Activated CD8-positive, alpha-beta memory T cell treated with anti-CD3 and anti-CD28 coated beads, Interleukin-2, amount 50 U/mL, for 1 hour (primary cell): Measurements from ENCODE around the gene SON.
"Not testable (repeated sequence)": the region's sequence is repeated elsewhere in the genome, so short reads cannot be mapped to it uniquely, and the experiment has no call there.

Experiments used
- DNase-seq: peaks from one replicate; pipeline ENCODE4 v3.0.0-alpha.2; 2020; ENCODE audit errors: extremely low read depth

SON gene, protein sequence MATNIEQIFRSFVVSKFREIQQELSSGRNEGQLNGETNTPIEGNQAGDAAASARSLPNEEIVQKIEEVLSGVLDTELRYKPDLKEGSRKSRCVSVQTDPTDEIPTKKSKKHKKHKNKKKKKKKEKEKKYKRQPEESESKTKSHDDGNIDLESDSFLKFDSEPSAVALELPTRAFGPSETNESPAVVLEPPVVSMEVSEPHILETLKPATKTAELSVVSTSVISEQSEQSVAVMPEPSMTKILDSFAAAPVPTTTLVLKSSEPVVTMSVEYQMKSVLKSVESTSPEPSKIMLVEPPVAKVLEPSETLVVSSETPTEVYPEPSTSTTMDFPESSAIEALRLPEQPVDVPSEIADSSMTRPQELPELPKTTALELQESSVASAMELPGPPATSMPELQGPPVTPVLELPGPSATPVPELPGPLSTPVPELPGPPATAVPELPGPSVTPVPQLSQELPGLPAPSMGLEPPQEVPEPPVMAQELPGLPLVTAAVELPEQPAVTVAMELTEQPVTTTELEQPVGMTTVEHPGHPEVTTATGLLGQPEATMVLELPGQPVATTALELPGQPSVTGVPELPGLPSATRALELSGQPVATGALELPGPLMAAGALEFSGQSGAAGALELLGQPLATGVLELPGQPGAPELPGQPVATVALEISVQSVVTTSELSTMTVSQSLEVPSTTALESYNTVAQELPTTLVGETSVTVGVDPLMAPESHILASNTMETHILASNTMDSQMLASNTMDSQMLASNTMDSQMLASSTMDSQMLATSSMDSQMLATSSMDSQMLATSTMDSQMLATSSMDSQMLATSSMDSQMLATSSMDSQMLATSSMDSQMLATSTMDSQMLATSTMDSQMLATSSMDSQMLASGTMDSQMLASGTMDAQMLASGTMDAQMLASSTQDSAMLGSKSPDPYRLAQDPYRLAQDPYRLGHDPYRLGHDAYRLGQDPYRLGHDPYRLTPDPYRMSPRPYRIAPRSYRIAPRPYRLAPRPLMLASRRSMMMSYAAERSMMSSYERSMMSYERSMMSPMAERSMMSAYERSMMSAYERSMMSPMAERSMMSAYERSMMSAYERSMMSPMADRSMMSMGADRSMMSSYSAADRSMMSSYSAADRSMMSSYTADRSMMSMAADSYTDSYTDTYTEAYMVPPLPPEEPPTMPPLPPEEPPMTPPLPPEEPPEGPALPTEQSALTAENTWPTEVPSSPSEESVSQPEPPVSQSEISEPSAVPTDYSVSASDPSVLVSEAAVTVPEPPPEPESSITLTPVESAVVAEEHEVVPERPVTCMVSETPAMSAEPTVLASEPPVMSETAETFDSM (N-terminal part only)

DNA sequence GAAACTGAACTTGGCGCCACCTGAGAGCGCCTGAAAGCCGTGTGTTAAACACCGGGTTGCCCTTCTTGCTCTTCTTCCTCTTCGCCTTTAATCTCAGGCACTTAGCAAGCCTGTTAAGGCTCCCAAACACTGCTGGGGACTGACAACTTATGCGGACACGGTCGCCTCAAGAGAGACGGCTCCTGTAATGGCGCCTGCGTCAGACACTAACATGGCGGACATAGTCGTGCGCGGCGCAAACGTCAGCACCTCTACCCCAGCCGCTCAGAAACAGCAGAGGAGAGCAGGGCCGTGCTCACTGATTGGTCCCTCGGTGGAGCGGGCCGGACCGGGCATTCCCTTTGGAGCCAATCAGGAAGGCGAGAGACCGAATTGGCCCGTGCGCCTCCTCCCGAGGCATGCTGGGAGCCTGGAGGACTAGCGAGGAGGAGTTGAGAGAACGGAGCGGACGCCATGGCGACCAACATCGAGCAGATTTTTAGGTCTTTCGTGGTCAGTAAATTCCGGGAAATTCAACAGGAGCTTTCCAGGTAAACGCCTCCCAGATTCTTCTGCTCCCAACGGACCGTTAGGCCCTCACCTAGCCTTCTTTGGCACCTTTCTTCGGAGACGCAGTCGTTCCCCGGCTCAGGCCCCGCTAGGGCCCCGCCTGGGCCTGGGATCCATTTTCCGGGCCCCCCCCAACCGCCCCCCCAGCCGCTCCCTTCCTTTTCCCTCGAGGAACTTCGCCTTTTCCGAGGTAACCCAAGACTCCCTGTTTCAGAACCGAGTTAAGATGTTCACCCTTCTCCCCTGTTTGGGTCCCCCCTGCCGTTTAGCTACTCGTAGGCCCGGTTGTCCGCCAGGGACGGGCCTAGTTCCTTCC lies at the start of gene SON:
SON (plus strand) TSS at position 399 of the 865 bp plus-strand sequence; CDS start at position 454, 55 bp downstream.
- DNase-seq, result peak; percentile 93

DNA sequence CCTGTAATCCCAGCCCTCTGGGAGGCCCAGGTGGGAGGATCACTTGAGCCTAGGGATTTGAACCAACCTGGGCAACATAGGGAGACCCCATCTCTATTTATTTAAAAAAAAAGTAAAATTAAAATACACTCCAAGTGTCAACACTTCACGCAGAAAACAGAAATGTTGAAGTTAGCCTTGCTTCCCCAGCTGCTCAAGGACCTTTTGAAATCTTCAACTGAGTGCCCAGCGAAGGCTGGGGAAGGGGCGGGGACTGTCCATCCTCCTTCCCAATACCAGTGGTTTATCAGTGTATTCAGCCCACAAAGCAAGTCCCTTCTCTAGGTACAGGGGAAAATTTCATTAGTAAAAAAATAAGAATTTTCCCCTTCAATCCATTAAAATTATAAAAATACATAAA lies 49.1 kb upstream of the SON start:
- DNase-seq, result no peak

DNA sequence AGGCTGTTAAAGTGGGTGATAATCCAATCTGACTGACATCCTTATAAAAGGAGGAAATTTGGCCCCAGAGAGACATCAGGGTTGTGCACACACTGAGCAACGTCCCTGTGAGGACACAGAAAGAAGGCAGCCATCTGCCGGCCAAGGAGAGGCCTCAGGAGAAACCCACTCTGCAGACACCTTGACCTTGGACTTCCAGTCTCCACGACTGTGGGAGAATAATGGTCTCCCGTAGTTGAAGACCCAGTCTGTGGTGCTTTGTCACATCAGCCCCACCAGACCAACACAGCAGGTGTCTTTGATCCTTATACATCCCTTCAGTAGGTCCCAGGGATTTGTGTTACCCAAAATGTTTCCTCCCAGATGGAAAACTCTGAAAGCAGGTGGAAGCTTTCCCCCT lies 47.1 kb upstream of the SON start:
- no peak for DNase-seq

DNA sequence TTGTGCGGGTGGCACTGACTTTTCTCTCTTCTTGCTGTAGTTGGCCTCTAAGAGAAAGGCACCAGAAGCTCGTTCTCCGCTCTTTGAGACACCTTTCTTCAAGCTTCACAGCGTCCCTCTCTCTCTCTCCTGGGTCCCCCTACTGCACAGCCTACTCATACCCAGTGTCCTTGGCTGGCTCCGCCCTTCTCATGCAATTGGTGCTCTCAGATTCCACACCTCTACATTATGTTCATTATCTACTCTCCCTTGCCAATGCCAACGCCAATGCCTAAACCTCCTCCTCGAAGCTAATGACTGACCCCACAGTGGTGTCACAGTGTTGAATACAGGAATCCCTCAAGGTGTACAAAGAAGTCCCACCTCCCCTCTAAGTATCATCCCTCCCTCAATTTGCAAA lies 46.5 kb upstream of the SON start:
- DNase-seq, result no peak

DNA sequence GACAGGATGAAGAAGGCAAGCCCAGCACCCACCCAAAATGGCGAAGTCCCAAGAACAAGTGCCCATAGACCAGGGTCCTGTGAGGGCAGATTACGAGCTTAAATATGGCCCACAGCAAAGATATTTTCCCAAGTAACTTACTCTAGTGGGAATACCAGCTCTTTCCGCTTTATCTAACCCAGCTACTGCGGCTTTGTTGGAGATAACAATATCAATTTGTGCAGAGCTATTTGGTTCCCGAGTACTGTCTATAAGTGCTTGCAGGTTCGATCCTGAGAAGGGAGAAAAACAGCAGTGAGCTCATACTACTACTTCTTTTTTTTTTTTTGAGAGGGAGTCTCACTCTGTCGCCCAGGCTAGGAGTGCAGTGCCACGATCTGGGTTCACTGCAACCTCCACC lies 37.0 kb upstream of the SON start:
- DNase-seq, result no peak

DNA sequence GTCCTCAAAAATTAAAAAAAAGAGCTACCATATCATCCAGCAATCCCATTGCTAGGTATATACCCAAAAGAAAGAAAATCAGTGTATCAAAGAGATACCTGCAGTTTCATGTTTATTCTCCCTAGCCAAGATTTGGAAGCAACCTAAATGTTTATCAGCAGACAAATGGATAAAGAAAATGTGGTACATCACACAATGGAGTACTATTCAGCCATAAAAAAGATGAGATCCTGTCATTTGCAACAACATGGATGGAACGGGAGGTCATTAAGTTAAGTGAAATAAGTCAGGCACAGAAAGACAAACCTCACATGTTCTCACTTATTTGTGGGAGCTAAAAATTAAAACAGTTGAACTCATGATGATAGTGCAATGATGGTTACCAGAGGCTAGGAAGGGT lies 35.8 kb upstream of the SON start:
- DNase-seq, result not testable (repeated sequence)

DNA sequence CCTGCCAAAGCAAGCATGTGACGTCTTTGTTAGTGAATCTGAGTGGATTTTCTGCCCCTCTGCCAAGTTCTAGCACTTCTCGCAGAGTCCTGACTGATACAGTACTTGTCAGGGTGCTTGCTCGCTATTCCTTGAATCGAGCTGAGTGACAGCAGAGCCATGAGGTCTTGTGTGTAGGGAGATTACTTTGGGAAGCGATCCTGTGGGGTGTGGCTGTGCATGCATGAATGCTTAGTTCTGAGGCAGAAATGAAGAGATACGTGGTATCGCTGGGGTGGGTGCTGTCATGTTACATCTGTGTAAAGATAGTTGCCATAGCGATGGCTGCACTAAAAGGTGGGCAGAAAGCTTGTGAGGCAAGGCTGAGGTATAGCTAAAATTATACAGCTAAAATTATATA lies 32.0 kb upstream of the SON start:
- no peak for DNase-seq

DNA sequence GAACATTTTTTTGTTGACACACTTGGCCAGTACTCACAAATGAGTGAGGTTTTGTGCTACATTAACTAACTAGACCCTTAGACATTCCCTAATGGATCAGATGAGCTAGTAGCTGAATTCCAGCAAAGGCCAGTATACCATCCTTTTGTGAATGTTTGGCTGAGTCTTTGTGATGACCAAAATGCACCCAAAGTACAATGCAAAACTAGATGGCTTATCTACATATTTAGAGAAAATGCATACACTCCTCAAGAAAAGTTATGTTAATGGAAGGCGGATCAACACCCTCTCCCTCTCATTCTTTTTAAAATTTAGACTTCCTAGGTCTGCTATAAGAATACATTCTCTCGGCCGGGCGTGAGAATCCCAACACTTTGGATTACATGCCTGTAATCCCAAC lies 31.2 kb upstream of the SON start:
- no peak for DNase-seq

DNA sequence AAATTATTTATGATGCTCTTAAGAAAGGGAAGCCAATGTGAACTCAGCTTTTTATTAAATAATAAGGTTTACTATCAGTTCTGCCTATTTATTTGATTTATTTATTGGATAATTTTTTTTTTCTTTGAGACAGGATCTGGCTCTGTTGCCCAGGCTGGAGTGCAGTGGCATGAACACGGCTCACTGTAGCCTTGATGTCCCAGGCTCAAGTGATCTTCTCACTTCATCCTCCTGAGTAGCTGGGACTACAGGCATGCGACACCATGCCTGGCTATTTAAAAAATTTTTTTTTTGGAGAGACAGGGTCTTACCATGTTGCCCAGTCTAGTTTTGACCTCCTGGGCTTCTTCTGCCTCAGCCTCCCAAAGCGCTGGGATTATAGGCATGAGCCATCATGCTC lies 30.4 kb upstream of the SON start:
- no peak for DNase-seq

DNA sequence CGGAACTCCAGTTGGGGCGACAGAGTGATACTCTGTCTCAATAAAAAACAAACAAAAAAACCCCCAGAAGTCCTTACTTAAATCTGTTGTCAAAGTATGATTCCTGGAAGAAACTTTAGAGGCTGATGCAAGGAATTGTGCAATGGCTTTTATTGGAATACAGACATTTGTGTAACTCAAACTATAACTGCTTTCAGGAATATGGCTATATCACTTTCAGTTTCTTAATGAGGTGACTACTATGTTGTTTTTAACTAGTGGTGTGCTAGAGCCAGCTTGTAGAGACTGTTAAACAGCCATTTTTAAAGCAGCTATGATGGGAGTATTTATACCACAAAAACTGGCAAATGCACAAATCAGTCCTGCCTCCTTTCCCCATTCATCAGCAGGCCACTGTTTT lies 28.6 kb upstream of the SON start:
- no peak for DNase-seq

DNA sequence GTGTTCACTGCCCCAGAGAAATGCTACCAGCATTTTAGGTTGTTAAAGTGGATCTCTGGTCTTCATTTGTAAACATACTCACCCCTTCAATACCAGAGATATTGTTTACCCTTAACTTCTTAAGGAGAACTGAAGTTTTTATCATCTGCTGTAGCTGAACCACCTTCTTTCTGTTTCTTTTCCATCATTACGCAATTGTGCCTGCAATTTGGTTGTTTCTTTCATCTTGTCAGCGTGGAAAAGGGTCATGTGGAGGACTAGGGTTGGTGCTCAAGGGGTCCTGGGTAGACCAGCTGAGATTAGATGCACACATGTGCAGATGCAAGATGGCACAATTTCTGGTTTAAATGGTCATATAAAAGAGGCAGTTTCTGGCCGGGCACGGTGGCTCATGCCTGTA lies 23.9 kb upstream of the SON start:
- no peak for DNase-seq

DNA sequence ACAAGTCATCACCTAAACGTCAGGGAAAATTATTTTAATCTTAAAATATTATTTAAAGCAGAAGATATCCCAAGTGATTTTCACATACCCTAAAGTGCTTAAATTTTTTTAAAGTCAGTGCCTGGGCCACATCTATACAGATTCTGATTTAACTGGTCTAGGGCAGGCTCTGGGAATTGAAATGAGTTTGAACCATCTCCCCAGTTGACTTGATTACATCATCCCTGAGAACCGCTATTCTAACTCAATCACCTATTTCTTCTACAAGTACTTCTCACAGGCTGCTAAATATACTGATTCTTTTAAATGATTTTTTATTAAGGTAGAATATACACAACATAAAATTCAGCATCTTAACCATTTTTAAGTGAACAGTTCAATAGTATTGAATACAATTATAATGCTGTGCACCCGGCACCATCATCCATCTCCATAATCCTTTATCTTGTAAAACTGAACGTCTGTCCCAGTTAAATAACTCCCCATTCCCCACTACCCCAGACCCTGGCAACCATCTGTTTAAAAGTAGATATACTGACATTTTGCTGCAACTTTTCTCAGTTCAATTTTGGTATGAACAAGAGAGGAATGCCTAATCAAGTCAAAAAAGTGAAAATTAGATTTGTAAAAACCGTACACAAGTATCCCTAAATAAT lies 20.4 kb upstream of the SON start:
- DNase-seq, result no peak

DNA sequence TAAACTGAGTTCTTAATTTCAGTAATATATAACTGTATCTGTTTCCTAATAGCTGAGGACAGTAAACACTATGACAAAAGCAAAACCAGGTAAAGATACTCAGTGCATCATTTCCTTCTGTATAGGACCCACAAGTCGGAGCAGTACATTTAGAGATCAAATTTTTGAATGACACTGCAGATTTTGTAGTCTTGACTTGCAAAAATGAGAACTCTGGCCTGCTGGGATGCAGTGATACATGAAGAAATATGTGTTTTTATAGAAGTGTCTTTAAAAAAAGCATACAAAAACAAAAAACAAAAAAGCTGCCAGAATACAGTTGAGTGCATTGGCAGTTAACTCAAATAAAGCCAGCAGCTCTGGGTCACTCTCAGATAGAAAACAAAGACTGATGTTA lies 19.9 kb upstream of the SON start:
- DNase-seq, result no peak

DNA sequence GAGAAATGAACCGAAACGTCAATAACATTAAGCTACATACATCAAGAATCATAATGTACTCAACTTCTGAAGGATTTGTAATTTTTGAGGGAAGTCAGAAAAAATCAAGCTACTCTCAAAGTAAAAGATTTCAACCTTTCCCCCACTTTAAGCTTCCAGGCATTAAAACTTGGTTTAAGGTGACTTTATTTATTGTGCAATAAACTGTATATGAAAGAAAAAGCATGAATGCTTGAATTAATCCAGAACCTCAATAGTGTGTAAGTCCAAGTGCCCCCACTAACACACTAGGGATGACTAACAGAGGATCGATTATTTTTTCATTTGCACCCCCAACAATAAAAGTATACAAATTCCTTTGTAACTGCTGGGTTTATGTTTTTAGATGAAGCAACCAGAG lies 11.8 kb upstream of the SON start:
- DNase-seq, result no peak

DNA sequence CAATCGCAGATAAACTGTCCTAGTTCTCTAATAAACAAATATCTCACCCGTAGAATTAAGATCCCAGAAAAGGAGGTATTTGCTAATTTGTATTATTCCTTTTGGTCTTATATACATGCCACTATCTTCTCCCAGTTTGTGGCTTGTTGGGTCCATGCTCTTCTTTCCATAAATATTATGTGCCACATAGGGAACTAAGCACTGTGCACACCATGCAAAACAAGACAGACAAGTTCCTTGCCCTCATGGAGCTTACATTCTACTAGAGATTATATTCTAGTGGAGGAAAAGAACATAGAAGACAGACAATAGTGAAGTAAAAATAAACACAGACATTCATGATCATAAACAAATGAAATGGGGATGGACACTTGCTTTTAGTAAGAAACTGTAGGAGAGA lies 5.6 kb upstream of the SON start:
- no peak for DNase-seq

DNA sequence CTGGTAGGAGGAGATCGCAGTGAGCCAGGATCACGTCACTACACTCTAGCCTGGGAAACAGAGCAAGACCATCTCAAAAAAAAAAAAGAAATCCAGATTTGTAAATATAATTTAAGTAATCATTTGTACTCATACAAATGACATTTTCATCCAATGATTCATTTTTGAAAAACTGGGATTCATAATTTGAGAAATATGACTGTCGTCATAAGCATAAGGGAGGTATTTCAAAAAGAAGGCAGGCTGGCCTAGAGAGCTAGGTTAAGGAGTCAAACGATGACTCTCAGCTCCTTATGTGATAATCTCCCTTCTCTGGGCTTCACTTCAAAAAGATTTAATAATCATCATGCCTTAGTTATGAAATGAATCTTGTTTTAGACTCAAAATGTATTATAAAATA lies 3.2 kb upstream of the SON start:
- no peak for DNase-seq

DNA sequence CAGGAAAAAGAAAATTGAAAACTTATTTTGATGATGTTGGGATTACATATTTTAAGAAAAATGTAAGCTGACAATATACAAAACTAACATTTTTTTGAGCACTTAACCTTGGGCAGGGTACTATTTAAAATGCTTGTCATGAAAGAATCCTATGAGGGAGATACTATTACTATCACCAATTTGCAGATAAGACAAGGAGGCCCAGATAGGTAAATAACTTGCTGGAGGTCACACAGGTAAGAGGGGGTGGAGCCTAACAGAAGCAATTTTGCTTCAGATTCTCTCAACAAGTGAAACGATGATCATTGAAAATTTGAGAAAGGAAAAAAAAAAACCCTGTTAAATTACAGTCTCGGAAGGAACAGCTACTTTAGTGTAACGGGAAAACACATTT lies 2.1 kb upstream of the SON start:
- no peak for DNase-seq

DNA sequence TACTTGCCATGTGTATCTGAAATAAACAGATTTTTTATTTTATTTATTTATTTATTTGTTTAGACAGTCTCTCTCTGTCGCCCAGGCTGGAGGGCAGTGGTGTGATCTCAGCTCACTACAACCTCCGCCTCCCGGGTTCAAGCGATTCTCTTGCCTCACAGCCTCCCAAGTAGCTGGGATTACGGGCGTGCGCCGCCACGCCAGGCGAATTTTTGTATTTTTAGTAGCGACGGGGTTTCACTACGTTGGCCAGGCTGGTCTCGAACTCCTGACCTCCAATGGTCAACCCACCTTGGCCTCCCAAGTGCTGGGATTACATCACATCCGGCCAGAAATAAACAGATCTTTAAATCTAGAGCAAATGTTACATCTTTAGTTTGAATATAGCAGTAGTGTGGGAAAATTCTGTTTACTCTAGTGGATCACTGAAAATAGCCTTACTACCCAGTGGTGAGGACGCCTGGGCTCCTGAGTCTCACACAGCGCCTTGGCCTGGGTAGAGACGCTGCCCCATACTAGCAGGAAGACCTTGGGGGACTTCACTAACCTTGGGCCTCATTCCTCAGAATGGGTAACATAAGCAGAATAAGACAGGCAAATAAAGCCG lies 1.6 kb upstream of the SON start:
- DNase-seq, result no peak

DNA sequence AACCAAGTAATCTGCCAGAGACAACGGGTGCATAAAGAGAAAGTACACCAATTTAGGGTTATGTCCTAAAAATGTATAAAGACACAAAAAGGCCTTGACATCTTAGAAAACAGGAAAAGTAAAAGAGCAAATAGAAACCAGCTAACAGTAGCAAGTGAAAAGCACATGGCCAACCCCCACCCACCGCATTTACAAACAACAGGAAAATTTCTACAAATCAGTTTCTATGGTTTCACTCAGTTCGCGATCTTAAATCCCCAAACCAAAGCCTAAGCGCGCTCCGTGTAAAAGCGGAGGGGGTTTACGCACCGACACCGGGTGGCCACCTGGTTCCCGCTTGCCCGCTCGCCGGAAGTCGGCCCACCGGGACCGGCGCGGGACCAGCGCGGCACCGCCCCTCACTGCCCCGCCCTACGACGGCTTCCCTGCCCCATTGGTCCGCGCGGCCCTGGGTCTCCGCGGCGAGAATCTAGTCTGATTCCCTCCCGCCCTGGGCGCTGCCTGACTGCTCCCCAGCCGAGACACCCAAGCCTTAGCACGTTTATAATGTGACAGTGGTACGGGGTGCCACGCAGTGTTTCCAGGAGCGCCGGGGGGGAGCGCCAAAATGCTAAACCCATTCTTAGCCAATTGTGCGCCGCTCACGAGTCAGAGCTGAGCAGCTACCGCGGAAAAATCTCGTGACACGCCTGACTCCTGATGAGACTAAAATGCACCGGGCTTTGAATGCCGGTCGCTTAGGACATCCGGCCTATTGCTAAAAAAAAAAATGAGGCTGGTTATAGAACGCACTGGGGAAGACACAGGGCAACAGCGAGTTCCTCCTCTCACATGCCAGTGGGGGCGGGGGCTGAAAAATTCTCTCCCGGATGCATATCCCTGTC lies 840 bp upstream of the SON start, which contains the start of gene GART:
GART (minus strand) TSS at position 362 of the 884 bp plus-strand sequence. CDS start 2,802 bp downstream, outside the sequence.
- peak; percentile 39 for DNase-seq
